ACC112 (cell line): ENCODE results near the gene MOV10L1.

ENCODE experiments used
- H2AFZ ChIP-seq: fragments of 200-600 bp; sonication (generic); one replicate; pipeline ENCODE4 v1.6.0; 2017; ENCODE audit warnings: antibody characterized with exemption, low read length; ENCODE audit not compliant: unreplicated experiment
- H3K27ac ChIP-seq: fragments of 200-600 bp; sonication (generic); 2 replicates; pipeline ENCODE4 v1.5.1; 2014; ENCODE audit warnings: low read depth, mild to moderate bottlenecking, antibody characterized with exemption, low read length, moderate library complexity
- H3K27me3 ChIP-seq: fragments of 200-600 bp; sonication (generic); 2 replicates; pipeline ENCODE4 v1.6.1; 2014; ENCODE audit warnings: mild to moderate bottlenecking, antibody characterized with exemption, low read length, moderate library complexity, mixed read lengths; ENCODE audit not compliant: insufficient read depth
- H3K36me3 ChIP-seq: fragments of 200-600 bp; sonication (generic); 2 replicates; pipeline ENCODE4 v1.6.1; 2016; ENCODE audit warnings: mild to moderate bottlenecking, antibody characterized with exemption, low read length, moderate library complexity, mixed read lengths; ENCODE audit not compliant: insufficient read depth
- H3K4me1 ChIP-seq: fragments of 200-600 bp; sonication (generic); one replicate; pipeline ENCODE4 v1.6.1; 2016; ENCODE audit warnings: low read length, mixed read lengths; ENCODE audit not compliant: insufficient read depth, unreplicated experiment, control insufficient read depth
- H3K4me3 ChIP-seq: fragments of 200-600 bp; sonication (generic); 2 replicates; pipeline ENCODE4 v1.5.1; 2014; ENCODE audit warnings: mild to moderate bottlenecking, low read depth, low read length
- H3K79me2 ChIP-seq: fragments of 200-600 bp; sonication (generic); one replicate; pipeline ENCODE4 v1.6.0; 2016; ENCODE audit warnings: low read length; ENCODE audit not compliant: control insufficient read depth, unreplicated experiment, insufficient read depth

MOV10L1 gene

GRCh38 chr22:50048836-50049235, 41.0 kb upstream of the MOV10L1 start:
- Histone ChIP-seq H3K4me3 (no peak overlapping the region), H3K36me3 (no peaks in the 10 kb centered on the region), H3K79me2 (no peaks in the 10 kb centered on the region), H3K27ac (no peak overlapping the region), H3K4me1 (no peaks in the 10 kb centered on the region), H2AFZ (no peak overlapping the region), H3K27me3 (no peaks in the 10 kb centered on the region)

DNA sequence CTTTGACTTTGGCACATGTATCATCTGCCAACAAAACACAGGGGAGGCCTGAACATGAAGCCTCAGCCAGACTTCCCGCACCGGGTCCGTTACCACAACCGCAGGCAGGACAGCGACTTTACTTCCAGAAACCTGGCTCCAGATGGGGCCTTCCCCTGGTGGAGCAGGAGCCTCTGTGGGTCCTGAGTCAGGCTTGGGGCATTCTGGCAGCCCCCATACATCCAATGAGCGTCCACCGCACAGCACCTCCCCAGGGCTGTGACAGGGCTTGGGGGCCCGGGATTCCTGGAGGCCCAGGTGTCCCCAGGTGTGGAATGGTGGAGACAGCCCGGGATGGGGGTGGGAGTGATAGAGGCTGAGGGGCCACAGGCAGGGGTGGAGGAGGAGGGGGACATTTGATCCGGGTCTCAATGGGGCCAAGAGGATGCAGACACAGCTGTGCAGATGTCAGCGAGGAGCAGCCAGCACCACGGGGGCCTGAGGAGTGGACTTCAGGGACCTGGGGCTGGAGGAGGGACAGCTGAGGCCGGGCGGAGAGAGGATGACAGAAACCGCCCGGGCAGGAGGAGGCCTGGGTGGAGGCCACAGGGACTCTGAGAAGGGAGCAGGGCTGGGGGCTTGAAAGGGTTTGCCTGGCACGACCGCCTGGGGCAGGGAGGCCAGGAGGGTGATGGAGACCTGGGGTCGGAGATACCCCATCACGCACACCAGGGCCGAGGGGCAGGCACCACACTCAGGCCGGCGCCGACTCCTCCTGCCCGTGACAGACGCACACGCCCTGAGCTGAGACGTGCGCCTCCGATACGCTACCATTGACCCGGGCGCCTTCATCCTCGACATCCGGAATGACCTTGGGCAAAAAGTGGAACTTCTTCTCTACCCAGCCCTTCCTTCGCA, 40.3 kb upstream of the MOV10L1 start:
- H3K4me1 ChIP-seq: no peaks in the 10 kb centered on the region
- no peak overlapping the region for H3K27ac ChIP-seq
- no peaks in the 10 kb centered on the region for H3K36me3 ChIP-seq
- H2AFZ ChIP-seq: no peak overlapping the region
- H3K4me3 ChIP-seq: no peak overlapping the region
- H3K79me2 ChIP-seq: no peaks in the 10 kb centered on the region
- H3K27me3 ChIP-seq: no peaks in the 10 kb centered on the region

DNA sequence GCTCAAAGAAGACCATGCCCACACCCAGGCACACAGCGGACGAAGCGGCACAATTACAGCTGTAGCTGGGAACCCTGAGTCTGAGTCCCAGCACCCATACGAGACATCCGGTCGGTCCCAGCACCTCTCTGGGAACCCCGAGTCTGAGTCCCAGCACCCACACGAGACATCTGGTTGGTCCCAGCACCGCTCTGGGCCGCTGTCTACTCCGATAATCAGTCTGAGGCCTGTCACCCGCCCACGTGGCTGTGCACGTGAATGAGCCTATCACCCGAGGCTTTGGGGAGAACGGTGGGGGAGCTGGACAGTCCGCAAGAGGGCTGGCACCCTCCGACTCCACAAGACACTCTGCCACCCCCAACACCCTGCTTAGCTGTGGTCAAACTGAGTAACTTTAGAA, 37.9 kb upstream of the MOV10L1 start:
- no peak overlapping the region for H2AFZ ChIP-seq
- H3K36me3 ChIP-seq: no peaks in the 10 kb centered on the region
- no peaks in the 10 kb centered on the region for H3K4me1 ChIP-seq
- no peak overlapping the region for H3K27ac ChIP-seq
- H3K27me3 ChIP-seq: no peaks in the 10 kb centered on the region
- no peak overlapping the region for H3K4me3 ChIP-seq
- H3K79me2 ChIP-seq: no peaks in the 10 kb centered on the region

DNA sequence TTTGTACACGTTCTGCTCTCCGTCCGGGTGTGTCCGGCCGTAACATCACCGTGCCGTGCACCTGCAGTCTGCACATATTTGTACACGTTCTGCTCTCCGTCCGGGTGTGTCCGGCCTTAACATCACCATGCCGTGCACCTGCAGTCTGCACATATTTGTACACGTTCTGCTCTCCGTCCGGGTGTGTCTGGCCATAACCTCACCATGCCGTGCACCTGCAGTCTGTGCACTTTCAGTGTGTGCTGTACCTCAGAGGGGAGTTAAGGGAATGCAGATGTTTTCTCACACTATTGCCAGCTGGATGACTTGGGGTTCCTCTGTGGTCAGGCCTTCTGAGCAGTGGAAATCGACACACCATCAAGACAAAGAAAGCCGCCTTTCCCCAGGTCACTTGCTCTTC, 35.9 kb upstream of the MOV10L1 start:
- no peak overlapping the region for H3K27ac ChIP-seq
- peaks cover 5% of the 10 kb centered on the region for H3K27me3 ChIP-seq
- no peaks in the 10 kb centered on the region for H3K79me2 ChIP-seq
- H3K36me3 ChIP-seq: no peaks in the 10 kb centered on the region
- H3K4me1 ChIP-seq: peaks cover 2% of the 10 kb centered on the region
- no peak overlapping the region for H2AFZ ChIP-seq
- H3K4me3 ChIP-seq: no peak overlapping the region

DNA sequence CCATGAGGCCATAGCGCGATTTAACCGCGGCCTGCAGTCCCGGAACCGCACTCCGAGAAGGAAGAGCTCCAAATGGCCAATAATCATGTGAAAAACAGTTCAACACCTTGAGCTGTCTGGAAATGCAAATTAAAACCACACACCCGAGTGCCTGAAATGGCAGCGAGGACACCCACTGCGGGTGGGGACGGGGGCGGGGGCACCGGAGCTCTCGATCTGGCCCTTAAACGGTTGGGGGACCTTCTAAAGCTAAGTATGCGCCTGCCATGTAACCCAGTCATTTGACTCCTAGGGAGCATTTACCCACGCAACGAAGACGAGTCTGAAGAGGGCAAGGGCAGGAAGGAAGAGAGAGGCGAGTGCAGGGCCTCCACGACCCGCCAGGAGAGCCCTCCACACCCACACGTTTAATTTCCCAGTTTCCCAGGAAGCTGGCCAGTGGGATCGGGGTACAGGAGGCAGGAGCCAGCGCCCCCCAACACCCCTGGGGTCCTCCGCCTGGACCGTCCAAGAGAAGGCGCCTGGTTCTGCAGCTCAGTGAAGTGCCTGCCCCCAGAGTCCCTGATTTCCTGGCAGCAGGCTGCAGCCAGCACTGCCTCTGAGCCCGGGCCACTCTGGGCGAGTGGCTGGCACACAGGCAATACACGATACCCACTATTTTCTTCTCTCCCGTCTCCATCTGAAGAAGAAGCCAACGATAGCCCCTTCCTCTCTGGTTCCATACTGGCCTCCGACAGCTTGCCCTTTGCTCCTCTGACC, 33.4 kb upstream of the MOV10L1 start:
- Histone ChIP-seq H3K4me3 (no peak overlapping the region), H3K4me1 (peaks cover 5% of the 10 kb centered on the region)

GRCh38 chr22:50057278-50058060, 32.3 kb upstream of the MOV10L1 start:
- H2AFZ ChIP-seq: no peak overlapping the region
- H3K27me3 ChIP-seq: peaks cover 16% of the 10 kb centered on the region
- H3K4me3 ChIP-seq: no peak overlapping the region
- H3K36me3 ChIP-seq: no peaks in the 10 kb centered on the region
- peaks cover 5% of the 10 kb centered on the region for H3K4me1 ChIP-seq
- no peaks in the 10 kb centered on the region for H3K79me2 ChIP-seq
- no peak overlapping the region for H3K27ac ChIP-seq

More for the DNA sequence above, 33.4 kb upstream of the MOV10L1 start:
- Histone ChIP-seq H3K27ac (no peak overlapping the region), H2AFZ (no peak overlapping the region), H3K79me2 (no peaks in the 10 kb centered on the region), H3K27me3 (peaks cover 16% of the 10 kb centered on the region), H3K36me3 (no peaks in the 10 kb centered on the region)

DNA sequence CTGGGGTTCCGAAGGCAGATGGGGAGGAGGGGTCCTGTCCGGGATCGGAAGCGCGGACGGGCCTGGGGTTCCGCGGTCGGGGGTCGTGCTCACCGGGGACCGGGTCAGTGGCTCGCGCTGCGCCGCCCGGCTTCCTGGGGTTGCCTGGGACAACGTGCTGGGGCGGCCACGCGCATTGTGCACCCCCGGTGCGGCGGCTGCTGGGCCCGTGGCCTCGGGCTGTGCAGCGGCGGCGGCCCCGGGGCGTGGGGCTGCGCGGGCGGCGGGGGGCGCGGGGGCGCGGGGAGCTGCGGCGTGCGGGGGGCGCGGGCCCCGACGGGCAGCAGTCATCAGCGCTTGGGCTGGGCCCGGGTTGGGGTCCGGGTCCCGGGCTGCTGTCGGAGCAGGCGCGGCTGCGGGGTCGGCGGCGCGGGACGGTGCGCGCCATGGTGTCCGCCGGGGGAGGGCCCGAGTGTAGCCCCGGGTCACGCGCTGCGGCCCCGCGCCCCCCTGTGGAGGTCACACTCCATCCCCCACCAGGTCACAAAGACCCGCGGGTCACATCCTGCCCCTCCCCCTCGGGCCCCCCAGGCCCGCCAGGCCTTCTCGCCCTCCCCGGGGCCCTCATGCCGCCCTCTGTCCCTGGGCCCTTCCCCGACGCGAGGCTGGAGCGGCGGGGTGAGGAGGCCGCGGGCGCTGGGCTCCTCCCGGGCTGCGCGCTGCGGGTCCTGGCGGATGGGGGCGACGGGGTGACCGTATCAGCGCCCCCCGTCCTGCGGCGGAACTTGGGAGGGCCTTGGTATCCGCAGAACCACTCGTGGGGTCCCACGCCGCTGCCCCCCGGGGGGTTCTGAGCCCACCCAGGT, 31.5 kb upstream of the MOV10L1 start, which contains the start of gene TTLL8:
Gene TTLL8 (minus strand): TSS at position 238 of the 845 bp plus-strand sequence.
- no peak within 1 kb of the TSS for H2AFZ ChIP-seq
- H3K79me2 ChIP-seq: no peaks in the 10 kb centered on the region
- no peak within 1 kb of the TSS for H3K4me3 ChIP-seq
- no peak within 1 kb of the TSS for H3K27ac ChIP-seq
- peaks cover 5% of the 10 kb centered on the region for H3K4me1 ChIP-seq
- no peaks in the 10 kb centered on the region for H3K36me3 ChIP-seq
- peaks cover 16% of the 10 kb centered on the region for H3K27me3 ChIP-seq

DNA sequence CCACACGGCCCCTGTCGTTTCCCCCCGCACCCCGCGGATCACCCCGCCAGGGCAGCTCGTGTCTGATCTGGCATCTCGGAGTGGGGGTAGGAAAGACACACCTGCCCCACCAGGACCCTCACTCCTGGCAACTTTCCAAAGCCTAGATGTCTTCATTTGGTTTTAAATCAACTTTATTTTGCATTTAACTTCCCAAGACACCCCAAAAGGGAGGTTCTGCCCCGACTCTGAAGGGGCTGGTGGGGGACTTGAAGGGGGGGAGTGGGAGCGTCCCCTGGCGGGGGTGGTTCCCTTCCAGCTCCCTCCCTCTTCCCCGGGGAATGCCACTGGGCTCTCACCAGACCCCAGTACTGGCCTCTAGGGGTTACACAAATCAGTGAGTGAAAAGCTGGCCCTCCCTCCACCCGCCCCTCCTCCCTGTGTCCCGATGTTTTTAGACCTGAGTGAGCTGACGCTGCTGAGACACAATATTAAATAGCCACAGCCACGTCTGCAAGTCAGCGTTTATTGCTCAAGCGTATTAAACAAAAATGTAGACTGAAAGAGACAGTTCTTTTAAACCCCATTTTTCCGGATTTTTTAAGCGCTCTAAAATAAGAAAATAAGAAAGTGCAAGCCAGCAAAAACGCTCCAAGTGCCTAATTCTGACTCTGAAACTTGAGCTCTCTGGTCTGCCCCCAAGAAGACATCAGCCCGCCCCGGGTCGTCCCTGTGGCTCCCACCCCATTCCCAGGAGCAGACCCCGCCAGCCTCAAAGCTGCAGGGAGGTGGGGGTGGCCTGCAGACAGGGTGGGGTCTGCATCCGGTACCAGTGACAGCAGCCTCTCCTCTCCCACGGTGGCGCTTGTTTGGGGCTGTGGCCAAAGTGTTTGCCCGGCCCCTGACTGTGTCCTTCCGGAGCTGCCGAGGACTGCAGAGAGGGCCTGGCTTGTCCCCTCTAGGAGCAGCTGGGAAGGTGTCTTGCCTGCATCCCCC, 30.6 kb upstream of the MOV10L1 start:
- Histone ChIP-seq H2AFZ (no peak overlapping the region), H3K4me1 (peaks cover 5% of the 10 kb centered on the region), H3K79me2 (no peaks in the 10 kb centered on the region), H3K36me3 (no peaks in the 10 kb centered on the region), H3K27me3 (peaks cover 16% of the 10 kb centered on the region), H3K27ac (no peak overlapping the region), H3K4me3 (no peak overlapping the region)

- Histone ChIP-seq H3K36me3 (no peaks in the 10 kb centered on the region), H3K4me3 (no peak overlapping the region), H3K4me1 (peaks cover 5% of the 10 kb centered on the region), H2AFZ (no peak overlapping the region), H3K27me3 (peaks cover 16% of the 10 kb centered on the region), H3K27ac (no peak overlapping the region), H3K79me2 (no peaks in the 10 kb centered on the region)
Observed at GRCh38 chr22:50059881-50060262, 29.9 kb upstream of the MOV10L1 start.
